GM12874 (cell line): Measurements from ENCODE around the gene PLAC8L1.

Source experiments
- CTCF ChIP-seq: IDR thresholded peaks from 2 replicates; pipeline ENCODE4 v1.5.1; 2011; ENCODE audit warnings: low read depth, mild to moderate bottlenecking, control low read depth, low read length, moderate library complexity; ENCODE audit not compliant: insufficient read depth

PLAC8L1 gene

GRCh38 chr5:146051678-146052077 is 53.7 kb downstream of the PLAC8L1 start:
- no peak for TF ChIP-seq CTCF

DNA sequence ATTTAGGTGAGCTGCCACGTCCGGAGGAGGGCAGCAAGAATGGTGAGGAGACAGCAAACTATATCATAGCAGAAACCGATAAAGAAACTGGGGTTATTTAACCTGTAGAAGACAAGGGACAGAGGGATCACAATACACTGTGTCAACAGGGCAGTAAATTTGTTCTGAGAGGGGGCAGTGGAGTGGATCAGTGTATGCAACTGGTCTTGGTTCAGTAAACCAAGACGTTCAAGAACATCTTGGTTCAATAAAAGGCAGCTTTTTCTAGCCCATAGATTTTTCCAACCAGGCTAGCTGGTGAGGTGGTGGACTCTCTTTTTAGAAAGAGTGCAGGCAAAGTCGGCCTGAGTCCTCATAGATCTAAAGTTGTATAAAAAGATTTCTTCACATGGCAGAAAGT is 55.3 kb downstream of the PLAC8L1 start:
- no peak for TF ChIP-seq CTCF

DNA sequence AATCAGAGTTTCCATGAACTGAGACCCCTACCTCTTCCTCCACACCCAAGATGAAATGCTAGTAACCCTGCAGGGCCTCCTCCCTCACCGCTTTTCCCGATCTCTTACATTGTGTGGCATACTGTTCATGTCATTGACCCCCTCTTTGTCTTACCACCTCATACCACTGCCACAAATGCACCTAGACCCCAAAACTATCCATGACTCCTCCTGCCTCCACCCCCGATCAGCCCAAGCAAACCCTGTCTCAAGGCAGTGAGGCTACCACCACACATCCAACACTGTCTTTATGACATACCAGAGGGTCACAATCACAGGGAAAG is 55.7 kb downstream of the PLAC8L1 start:
- no peak for TF ChIP-seq CTCF

GRCh38 chr5:146048994-146049703 is 56.2 kb downstream of the PLAC8L1 start:
- peak; percentile 39; the same call in 1 of the 2 replicates for TF ChIP-seq CTCF

DNA sequence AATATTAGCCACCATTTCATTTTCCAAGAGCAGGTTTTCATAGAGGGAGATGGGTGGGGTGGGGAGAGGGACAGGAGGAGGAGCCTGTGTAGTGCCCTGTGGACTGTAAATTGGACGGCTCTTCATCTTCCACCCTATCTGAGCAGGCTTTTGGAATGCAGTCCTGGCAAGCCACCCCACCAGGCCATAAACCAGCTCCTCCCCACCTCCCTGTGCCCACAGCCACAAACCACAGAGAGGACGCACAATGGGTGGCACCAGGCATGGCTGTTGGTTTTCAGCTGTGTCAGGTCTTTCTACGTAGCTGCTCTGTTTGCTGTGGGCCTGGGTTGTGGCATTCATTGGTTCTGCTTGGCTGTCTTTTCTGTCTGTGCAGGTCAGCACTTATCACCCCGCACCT is 58.0 kb downstream of the PLAC8L1 start:
- TF ChIP-seq CTCF, result no peak

DNA sequence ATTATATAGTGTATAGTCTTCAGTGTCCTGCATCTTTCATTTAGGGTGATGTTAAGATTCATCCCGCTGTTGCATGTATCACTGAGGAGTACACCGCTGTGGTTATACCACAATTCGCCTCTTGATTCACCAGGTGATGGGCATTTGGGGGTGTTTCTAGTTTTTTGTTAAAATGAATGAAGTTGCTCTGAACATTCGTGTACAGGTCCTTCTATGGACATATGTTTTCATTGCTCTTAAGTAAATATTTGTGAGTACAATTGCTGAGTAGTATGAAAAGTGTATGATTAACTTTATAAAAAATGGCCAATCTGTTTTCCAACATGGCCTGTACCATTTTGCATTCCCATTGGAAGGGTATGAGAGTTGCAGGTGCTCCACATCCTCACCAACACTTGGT is 61.7 kb downstream of the PLAC8L1 start:
- TF ChIP-seq CTCF, result no peak

GRCh38 chr5:146042628-146043279 is 62.6 kb downstream of the PLAC8L1 start:
- no peak for TF ChIP-seq CTCF
